ENCODE results near the gene CD7.

Gene CD7

DNA sequence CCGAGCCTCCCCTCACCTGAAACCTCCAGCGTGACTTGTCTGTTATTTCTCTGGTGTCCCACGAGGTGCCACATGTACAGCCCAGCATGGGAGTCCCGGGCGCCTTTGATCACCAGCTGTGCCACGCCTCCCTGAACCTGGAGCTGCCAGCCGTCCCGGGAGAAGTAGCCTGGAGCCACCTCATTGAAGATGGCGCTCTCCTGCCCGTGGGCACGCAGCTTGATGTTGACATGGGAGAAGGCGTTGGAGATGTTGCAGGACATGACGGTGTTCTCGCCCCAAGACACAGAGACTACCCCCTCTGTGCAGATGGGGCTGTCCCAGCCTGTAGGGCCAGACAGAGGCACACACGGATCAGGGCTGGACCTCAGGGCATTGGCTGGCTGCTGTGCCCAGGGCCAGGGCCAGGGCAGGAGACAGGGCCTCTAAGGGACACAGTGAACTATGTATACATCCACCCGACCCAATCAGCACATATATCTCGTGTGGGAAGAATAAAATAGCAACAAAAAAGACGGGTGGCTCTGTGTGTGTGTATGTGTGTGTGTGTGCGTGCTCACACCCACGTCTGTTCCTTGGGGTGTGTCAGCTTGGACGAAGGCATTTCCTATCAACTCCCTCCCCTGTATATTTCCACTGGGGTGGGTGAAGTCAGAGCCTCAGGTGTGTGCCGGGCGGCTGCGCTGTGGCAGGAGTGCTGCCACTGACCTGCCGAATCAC, 7.3 kb upstream of the CD7 start:
- TF ChIP-seq, protein P1, sequence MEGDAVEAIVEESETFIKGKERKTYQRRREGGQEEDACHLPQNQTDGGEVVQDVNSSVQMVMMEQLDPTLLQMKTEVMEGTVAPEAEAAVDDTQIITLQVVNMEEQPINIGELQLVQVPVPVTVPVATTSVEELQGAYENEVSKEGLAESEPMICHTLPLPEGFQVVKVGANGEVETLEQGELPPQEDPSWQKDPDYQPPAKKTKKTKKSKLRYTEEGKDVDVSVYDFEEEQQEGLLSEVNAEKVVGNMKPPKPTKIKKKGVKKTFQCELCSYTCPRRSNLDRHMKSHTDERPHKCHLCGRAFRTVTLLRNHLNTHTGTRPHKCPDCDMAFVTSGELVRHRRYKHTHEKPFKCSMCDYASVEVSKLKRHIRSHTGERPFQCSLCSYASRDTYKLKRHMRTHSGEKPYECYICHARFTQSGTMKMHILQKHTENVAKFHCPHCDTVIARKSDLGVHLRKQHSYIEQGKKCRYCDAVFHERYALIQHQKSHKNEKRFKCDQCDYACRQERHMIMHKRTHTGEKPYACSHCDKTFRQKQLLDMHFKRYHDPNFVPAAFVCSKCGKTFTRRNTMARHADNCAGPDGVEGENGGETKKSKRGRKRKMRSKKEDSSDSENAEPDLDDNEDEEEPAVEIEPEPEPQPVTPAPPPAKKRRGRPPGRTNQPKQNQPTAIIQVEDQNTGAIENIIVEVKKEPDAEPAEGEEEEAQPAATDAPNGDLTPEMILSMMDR (conservative IDR thresholded peaks at IDR 0.05; ENCODE audit: low read depth, low read length) = no peak
- no peak overlapping the region for H3K4me2 ChIP-seq

DNA sequence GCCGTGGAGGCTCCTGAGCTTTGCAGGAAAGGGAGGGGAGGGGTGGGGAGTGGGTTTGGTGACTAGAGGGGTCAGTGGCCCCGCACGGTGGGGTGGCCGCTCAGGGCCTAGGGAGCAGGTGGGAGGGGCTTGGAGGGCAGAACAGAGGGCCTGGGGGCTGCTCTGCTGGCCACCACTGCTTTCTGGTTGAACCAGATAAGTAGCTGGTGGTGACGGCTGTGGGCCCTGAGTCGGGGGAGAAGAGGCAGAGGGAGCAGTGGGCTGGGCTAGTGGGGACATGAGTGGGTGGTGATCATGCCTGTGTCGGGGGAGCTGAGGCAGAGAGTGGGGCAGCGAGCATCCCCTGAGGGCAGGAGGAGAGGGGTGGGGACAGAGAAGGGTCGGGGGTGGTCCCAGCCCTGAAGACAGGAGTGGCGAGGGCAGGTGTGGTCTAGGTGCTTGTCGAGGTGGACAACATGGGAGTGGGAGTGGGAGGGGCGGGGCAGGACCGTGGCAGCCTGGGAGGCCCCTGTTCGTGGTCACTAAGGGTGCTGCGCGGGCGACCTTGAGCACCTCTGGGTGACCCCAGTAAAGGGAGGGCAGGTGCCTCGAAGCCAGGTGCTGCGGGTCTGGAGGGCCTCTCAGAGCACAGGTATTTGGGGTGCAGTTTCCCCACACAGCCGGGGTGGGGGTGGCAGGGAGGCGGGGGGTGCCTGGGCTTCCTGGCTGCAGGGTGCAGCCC, 6.3 kb upstream of the CD7 start:
- no peak overlapping the region for H2AFZ ChIP-seq (ENCODE audit: low read depth)
- no peak overlapping the region for H3K9ac ChIP-seq
- H3K4me1 ChIP-seq (ENCODE audit: low read depth, poor library complexity, severe bottlenecking) = peaks cover 29% of the 10 kb centered on the region
- TF ChIP-seq, protein P1 (conservative IDR thresholded peaks at IDR 0.05; ENCODE audit: low read depth, low read length) = no peak
- H4K20me1 ChIP-seq (ENCODE audit: insufficient read depth) = no peaks in the 10 kb centered on the region
- peaks cover 16% of the 10 kb centered on the region; the same call in 1 of the 2 replicates for H3K27me3 ChIP-seq (ENCODE audit: insufficient read depth, low read depth)
- no peak overlapping the region for H3K4me2 ChIP-seq
- H3K27ac ChIP-seq = no peak overlapping the region
- no peaks in the 10 kb centered on the region for H3K79me2 ChIP-seq (ENCODE audit: insufficient read depth, low read depth)
- H3K36me3 ChIP-seq (ENCODE audit: insufficient read depth) = no peaks in the 10 kb centered on the region
- H3K4me3 ChIP-seq (IDR thresholded peaks at IDR 0.05; ENCODE audit: insufficient read depth, low read depth, low read length) = no peak overlapping the region

More for the DNA sequence above, 7.3 kb upstream of the CD7 start:
- peaks cover 37% of the 10 kb centered on the region for H3K4me1 ChIP-seq (ENCODE audit: low read depth, poor library complexity, severe bottlenecking)
- H2AFZ ChIP-seq (ENCODE audit: low read depth) = no peak overlapping the region
- H3K4me3 ChIP-seq (IDR thresholded peaks at IDR 0.05; ENCODE audit: insufficient read depth, low read depth, low read length) = no peak overlapping the region
- no peaks in the 10 kb centered on the region for H3K79me2 ChIP-seq (ENCODE audit: insufficient read depth, low read depth)
- H3K27ac ChIP-seq = no peak overlapping the region
- H4K20me1 ChIP-seq (ENCODE audit: insufficient read depth) = no peaks in the 10 kb centered on the region
- no peak overlapping the region for H3K9ac ChIP-seq
- H3K36me3 ChIP-seq (ENCODE audit: insufficient read depth) = no peaks in the 10 kb centered on the region
- peaks cover 16% of the 10 kb centered on the region; the same call in 1 of the 2 replicates for H3K27me3 ChIP-seq (ENCODE audit: insufficient read depth, low read depth)

DNA sequence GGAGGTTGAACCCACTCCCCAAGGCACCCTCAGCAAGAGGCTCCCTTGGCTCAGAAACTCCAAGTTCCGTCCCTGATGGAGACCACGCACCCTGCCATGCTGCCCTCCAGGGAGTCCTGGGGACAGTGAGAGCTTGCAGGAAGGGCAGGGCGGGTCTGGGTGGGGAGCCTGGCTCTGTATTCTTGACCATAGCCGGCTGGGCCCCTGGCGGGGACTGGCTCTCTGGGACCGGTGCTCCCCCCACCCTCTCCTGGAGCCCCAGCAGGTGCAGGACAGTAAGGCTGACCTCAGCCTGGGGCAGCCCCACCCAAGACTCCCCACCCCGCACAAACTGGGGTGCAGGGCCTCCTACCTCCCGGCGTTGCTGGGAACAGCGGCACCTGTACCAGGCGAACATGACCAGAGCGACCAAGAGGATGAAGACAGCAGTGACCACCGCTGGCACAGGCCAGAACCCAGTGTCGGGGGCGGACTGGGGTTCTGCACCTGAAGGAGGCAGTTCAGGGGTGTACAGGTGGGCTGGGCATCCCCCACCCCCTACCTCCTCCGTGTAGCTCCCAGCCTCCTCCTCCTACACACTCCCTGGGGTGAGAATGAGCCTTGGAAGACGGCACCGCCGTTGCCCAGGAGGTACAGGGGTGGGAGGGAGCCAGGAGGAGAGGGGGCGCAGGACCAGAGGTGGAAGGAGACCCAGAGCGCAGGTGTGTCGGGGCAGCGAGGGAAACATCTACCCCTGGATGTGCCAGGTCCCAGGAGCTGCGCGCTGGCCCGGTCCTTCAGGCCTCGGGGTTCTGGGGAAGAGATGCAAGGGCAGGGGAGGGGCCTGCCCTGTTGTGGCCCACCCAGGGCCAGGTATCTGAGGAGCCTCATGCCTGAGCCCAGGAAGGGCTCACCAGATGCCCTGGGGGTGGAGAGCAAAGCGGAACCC, 5.4 kb upstream of the CD7 start:
- Histone ChIP-seq H4K20me1 (ENCODE audit: insufficient read depth) (no peaks in the 10 kb centered on the region), H3K4me1 (ENCODE audit: low read depth, poor library complexity, severe bottlenecking) (peaks cover 23% of the 10 kb centered on the region), H3K4me2 (no peak overlapping the region), H3K79me2 (ENCODE audit: insufficient read depth, low read depth) (no peaks in the 10 kb centered on the region), H3K9ac (no peak overlapping the region), H3K4me3 (IDR thresholded peaks at IDR 0.05; ENCODE audit: insufficient read depth, low read depth, low read length) (no peak overlapping the region), H2AFZ (ENCODE audit: low read depth) (no peak overlapping the region), H3K36me3 (ENCODE audit: insufficient read depth) (no peaks in the 10 kb centered on the region), H3K27me3 (ENCODE audit: insufficient read depth, low read depth) (peaks cover 16% of the 10 kb centered on the region; the same call in 1 of the 2 replicates), H3K27ac (no peak overlapping the region)
- TF ChIP-seq, protein P1 (conservative IDR thresholded peaks at IDR 0.05; ENCODE audit: low read depth, low read length) = no peak

DNA sequence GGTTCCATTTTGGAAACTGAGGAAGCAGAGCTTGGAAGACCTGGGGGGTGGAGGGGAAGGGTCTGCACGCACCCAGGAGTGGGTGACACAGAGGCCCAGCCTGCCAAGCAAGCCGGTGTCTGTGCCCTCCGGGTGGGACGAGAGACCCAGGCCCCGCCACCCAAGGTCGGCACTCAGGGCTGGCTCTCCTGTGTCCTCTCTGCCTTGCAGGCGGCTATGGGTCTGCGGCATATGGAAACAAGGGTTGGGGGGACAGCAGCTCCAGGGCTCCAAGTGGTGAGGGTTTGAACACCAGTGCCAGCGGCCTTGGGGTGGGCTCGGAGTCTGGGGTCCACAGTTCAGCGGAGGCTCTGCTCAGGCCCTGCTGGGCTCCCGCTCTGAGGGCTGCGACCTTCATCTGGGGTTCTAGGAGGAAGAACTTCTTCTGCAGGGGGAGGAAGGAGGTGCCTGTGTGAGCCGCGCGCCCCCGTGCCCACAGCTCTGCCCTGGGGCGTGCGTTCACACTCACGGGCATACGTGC, 4.6 kb upstream of the CD7 start:
- Histone ChIP-seq H3K79me2 (ENCODE audit: insufficient read depth, low read depth) (no peaks in the 10 kb centered on the region), H3K27ac (no peak overlapping the region), H3K9ac (no peak overlapping the region), H2AFZ (ENCODE audit: low read depth) (no peak overlapping the region), H4K20me1 (ENCODE audit: insufficient read depth) (no peaks in the 10 kb centered on the region), H3K4me1 (ENCODE audit: low read depth, poor library complexity, severe bottlenecking) (peaks cover 23% of the 10 kb centered on the region), H3K27me3 (ENCODE audit: insufficient read depth, low read depth) (peaks cover 24% of the 10 kb centered on the region), H3K4me2 (peak overlapping the region; percentile 83; the same call in 1 of the 2 replicates), H3K36me3 (ENCODE audit: insufficient read depth) (no peaks in the 10 kb centered on the region), H3K4me3 (IDR thresholded peaks at IDR 0.05; ENCODE audit: insufficient read depth, low read depth, low read length) (no peak overlapping the region)
- TF ChIP-seq, protein P1 (conservative IDR thresholded peaks at IDR 0.05; ENCODE audit: low read depth, low read length) = no peak
